Measurements from ENCODE around the gene CLTC. TPM values are rescaled to one million over a fixed set of nuclear protein-coding genes. Genes with fewer than 3 reads are reported as not detected.

CLTC gene
- total and polyA plus RNA-seq, 2 of the 8 experiments (the other 6 are each of a cell fraction or from before 2014, with no cell fraction given): 175 to 283 TPM

DNA sequence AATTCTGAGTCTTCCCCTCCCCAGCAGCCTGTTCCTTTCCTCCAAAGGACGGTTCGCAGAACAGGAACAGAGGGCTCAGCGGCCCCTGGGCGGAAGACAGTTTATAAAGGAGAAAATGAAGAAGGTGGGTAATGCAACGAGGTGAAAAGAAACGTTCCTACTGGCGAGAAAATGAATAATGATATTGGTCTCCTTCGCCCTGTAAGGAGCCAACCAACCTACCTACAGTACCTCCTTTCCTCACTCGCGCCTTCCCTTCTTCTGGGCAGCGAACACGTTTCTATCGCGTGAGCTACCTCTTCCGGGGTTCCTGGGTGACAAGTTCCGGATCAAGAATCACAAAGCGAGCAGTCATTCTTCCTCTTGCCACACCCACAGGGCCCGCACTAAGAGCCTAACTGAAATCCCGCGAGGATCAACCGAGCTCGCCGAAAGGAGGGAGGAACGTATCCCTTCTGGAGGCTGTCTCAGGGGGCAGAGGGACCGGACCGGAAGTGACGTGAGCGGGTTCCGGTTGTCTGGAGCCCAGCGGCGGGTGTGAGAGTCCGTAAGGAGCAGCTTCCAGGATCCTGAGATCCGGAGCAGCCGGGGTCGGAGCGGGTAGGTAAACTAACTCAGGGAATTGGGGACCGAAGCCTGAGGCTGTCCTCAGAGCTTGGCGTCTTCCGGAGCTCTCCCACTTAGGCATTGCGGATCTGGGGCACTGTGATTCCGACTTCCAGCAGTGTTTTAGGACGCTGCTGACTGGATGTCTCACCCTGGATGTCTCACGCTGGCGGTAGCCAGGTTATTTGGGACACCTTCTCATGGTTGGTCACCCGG, 87.7 kb downstream of the CLTC start, which contains the start of the genes PTRH2 and VMP1 (continued):
- TF ChIP-seq RFX5 (IDR thresholded peaks at IDR 0.05; ENCODE audit: borderline replicate concordance, low read depth, low read length) (no peak), TAF1 (IDR thresholded peaks at IDR 0.05; ENCODE audit: low read depth, low read length) (peak; percentile 95), YY1 (IDR thresholded peaks at IDR 0.05; ENCODE audit: low read depth, low read length) (no peak), TCF12 (IDR thresholded peaks at IDR 0.05; ENCODE audit: low read depth, low read length) (no peak), SIN3A (conservative IDR thresholded peaks at IDR 0.05 in 1 of 2, IDR thresholded peaks at IDR 0.05 in 1 of 2; ENCODE audit: low read depth in 1 of 2, low read length in 2 of 2) (peak; percentile 86; a peak in 3 of 4 replicates), ASH2L (IDR thresholded peaks at IDR 0.05; ENCODE audit: low read length) (peak; percentile 87), PHF8 (conservative IDR thresholded peaks at IDR 0.05; ENCODE audit: low read depth, low read length) (peak; percentile 71), CBX5 (IDR thresholded peaks at IDR 0.05; ENCODE audit: low read depth, low read length) (no peak), BRCA1 (IDR thresholded peaks at IDR 0.05; ENCODE audit: low read depth, low read length) (peak; percentile 89)
- TF ChIP-seq, protein P1, sequence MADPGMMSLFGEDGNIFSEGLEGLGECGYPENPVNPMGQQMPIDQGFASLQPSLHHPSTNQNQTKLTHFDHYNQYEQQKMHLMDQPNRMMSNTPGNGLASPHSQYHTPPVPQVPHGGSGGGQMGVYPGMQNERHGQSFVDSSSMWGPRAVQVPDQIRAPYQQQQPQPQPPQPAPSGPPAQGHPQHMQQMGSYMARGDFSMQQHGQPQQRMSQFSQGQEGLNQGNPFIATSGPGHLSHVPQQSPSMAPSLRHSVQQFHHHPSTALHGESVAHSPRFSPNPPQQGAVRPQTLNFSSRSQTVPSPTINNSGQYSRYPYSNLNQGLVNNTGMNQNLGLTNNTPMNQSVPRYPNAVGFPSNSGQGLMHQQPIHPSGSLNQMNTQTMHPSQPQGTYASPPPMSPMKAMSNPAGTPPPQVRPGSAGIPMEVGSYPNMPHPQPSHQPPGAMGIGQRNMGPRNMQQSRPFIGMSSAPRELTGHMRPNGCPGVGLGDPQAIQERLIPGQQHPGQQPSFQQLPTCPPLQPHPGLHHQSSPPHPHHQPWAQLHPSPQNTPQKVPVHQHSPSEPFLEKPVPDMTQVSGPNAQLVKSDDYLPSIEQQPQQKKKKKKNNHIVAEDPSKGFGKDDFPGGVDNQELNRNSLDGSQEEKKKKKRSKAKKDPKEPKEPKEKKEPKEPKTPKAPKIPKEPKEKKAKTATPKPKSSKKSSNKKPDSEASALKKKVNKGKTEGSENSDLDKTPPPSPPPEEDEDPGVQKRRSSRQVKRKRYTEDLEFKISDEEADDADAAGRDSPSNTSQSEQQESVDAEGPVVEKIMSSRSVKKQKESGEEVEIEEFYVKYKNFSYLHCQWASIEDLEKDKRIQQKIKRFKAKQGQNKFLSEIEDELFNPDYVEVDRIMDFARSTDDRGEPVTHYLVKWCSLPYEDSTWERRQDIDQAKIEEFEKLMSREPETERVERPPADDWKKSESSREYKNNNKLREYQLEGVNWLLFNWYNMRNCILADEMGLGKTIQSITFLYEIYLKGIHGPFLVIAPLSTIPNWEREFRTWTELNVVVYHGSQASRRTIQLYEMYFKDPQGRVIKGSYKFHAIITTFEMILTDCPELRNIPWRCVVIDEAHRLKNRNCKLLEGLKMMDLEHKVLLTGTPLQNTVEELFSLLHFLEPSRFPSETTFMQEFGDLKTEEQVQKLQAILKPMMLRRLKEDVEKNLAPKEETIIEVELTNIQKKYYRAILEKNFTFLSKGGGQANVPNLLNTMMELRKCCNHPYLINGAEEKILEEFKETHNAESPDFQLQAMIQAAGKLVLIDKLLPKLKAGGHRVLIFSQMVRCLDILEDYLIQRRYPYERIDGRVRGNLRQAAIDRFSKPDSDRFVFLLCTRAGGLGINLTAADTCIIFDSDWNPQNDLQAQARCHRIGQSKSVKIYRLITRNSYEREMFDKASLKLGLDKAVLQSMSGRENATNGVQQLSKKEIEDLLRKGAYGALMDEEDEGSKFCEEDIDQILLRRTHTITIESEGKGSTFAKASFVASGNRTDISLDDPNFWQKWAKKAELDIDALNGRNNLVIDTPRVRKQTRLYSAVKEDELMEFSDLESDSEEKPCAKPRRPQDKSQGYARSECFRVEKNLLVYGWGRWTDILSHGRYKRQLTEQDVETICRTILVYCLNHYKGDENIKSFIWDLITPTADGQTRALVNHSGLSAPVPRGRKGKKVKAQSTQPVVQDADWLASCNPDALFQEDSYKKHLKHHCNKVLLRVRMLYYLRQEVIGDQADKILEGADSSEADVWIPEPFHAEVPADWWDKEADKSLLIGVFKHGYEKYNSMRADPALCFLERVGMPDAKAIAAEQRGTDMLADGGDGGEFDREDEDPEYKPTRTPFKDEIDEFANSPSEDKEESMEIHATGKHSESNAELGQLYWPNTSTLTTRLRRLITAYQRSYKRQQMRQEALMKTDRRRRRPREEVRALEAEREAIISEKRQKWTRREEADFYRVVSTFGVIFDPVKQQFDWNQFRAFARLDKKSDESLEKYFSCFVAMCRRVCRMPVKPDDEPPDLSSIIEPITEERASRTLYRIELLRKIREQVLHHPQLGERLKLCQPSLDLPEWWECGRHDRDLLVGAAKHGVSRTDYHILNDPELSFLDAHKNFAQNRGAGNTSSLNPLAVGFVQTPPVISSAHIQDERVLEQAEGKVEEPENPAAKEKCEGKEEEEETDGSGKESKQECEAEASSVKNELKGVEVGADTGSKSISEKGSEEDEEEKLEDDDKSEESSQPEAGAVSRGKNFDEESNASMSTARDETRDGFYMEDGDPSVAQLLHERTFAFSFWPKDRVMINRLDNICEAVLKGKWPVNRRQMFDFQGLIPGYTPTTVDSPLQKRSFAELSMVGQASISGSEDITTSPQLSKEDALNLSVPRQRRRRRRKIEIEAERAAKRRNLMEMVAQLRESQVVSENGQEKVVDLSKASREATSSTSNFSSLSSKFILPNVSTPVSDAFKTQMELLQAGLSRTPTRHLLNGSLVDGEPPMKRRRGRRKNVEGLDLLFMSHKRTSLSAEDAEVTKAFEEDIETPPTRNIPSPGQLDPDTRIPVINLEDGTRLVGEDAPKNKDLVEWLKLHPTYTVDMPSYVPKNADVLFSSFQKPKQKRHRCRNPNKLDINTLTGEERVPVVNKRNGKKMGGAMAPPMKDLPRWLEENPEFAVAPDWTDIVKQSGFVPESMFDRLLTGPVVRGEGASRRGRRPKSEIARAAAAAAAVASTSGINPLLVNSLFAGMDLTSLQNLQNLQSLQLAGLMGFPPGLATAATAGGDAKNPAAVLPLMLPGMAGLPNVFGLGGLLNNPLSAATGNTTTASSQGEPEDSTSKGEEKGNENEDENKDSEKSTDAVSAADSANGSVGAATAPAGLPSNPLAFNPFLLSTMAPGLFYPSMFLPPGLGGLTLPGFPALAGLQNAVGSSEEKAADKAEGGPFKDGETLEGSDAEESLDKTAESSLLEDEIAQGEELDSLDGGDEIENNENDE (IDR thresholded peaks at IDR 0.05; ENCODE audit: insufficient replicate concordance, low read length): no peak

Data from H1 (cell line).